ENCODE results near the gene DBNL.
"Not testable (repeated sequence)": the region's sequence is repeated elsewhere in the genome, so short reads cannot be mapped to it uniquely, and the experiment has no call there.

Gene DBNL

DNA sequence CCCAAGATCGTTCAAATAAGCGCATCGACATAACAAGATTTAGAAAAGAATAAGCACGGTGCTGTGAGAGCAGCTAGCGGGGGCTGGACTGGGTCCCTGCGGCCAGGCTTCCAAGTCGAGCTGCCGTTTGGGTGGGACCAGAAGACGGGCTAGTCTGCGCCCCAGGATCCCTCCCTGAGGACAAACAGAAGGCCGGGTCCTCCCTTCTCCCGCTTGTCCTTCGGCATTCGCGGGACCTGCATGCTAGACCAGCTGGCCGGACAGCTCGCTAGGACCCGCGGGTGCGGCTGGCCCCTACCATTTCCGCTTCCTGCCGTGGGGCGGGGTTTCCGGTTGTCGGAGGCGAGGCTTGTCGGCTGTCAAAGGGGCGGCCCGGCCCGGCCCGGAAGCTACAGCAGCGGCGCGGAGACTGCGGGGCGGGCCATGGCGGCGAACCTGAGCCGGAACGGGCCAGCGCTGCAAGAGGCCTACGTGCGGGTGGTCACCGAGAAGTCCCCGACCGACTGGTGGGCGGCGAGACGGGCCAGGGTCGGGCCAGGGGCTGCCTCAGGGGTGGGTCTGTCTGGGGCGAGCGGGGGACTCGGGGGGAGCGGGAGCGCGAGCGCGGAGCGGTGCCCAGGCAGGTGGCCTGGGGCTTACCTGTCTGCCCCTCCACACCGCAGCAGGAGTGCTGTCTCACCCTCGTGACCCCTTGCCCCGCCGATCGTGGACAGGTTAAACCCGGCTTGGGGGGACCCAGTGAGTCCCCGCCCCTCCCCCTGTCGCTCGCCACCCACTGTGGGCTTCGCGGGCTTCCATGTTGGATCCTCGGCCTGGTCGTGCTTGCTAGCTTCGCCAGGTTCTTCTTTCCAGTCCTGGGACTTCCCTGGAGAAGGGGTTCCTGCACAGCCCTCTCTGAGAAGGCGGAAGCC, at the start of gene DBNL:
TSS of gene DBNL (plus strand) at position 388 of the 911 bp plus-strand sequence. CDS start at position 424, 36 bp downstream.
- Mint-ChIP-seq H3K4me1 (ENCODE audit: low read depth) (peaks cover 51% of the 10 kb centered on the region), H3K36me3 (peaks cover 9% of the 10 kb centered on the region), H3K27ac (peak within 1 kb of the TSS; percentile 94), H3K9me3 (ENCODE audit: low read depth) (no peaks in the 10 kb centered on the region), H3K27me3 (no peaks in the 10 kb centered on the region), H3K4me3 (peak within 1 kb of the TSS; percentile 95)

DNA sequence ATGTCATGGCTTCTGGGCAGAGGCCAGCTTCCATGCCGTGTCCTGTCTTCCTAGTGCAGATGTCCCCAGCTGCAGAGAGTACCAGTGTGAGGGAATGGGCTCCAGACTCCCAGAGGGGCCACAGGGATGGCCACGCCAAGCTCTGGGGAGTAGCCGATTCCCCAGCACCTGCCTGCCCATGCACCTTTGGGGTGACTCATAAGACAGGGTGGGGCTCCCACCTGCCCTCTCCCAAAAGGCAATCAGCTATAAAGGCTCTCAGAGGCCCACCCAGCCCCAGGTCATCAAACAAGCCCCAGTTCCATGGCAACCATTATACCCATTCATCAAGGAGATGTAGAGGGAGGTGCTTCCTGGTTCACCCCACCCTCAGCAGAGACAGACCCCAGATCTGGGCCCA, 47.0 kb upstream of the DBNL start, which contains the start of gene SPDYE1:
TSS of gene SPDYE1 (plus strand) at position 366 of the 400 bp plus-strand sequence. CDS start 2,053 bp downstream, outside the sequence.
- H3K27me3 Mint-ChIP-seq; H3K27ac Mint-ChIP-seq; H3K4me3 Mint-ChIP-seq; H3K36me3 Mint-ChIP-seq; H3K9me3 Mint-ChIP-seq (ENCODE audit: low read depth); H3K4me1 Mint-ChIP-seq (ENCODE audit: low read depth): not testable (repeated sequence)

DNA sequence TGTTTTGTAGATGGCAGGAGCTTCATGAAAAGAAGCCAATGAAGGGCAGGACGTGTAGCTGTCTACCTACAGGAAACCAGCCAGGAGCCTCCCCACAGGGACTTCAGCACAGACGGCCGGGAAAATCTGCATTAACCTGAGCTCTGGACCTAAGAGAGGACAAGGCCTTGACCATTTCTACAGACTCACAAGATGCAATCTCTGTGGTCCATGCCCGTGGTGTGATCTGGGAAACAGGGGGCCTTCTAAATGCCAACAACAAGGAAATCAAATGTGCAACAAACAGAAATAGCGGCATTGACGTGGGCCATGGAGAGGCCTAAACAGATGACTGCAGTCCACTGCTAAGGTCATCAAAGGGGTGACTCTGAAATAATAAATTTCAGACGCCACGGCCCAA, 32.4 kb upstream of the DBNL start:
- H3K9me3 Mint-ChIP-seq (ENCODE audit: low read depth); H3K4me3 Mint-ChIP-seq; H3K4me1 Mint-ChIP-seq (ENCODE audit: low read depth); H3K27ac Mint-ChIP-seq; H3K36me3 Mint-ChIP-seq; H3K27me3 Mint-ChIP-seq: not testable (repeated sequence)

DNA sequence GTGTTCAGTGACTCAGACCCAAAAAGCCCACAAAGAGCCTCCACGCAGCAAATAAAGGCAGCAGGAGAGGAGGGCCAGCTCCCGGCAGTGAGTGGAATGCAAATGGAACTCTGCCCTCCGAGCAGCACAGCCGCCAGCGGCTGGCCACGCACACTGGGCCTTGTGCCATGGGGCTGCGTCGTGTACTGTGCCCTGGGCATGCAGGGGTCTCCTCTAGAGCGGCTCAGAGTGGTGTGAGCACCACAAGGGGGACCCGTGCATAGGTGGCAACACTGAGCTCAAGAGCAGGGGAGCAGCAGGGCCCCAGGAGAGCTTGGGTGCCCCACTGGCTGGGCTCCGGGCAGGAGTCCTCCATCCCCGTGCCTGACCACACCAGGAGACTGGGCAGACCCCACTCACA, 29.4 kb upstream of the DBNL start:
- H3K9me3 Mint-ChIP-seq (ENCODE audit: low read depth); H3K27me3 Mint-ChIP-seq; H3K4me3 Mint-ChIP-seq; H3K36me3 Mint-ChIP-seq; H3K27ac Mint-ChIP-seq; H3K4me1 Mint-ChIP-seq (ENCODE audit: low read depth): not testable (repeated sequence)

DNA sequence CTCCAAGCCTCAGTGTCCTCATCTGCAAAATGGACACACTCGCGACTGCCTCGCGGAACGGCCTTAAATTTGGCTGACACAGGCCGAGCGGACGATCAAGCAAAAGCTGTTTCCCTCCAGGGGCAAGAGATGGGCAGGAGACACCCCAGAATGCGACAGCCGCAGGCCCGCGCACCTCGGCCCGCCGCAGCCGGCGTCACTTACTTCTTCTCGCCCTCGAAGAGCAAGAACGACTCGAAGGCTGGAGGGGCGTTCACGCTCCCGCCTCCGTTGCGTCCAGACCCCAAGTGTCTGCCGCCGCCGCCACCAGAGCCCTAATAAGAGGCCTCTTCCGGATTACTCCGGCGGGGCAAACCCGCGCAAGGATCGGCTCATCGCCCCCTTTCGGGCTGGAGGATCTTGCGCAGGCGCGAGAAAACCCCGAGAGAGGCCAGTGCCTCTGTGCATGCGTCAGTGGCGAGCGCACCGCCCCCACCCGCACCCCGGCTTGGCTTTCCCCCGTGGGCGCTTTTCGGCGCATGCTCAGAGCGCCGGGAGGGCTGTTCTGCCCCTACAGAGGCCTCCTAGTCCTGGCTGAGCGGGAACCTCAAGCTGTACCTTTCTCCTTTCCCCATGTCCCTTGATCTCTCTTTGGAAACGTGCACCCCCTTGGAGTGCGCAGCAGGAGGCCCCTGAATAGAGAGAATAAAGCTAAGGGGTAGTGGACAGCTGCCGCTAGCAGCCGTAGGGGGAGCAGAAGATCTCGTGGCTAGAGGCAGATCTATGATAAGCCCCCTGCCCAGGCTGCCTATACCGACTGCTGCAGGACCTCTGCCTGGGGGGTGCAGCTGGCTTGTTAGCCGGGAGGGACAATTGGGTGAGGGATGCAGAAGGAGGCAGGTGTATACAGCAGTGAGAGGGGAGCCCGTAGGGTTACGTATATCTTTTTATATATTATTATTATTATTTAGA, 25.4 kb upstream of the DBNL start:
- H3K27me3 Mint-ChIP-seq; H3K36me3 Mint-ChIP-seq; H3K9me3 Mint-ChIP-seq (ENCODE audit: low read depth): not testable (repeated sequence)
- H3K4me3 Mint-ChIP-seq = peak overlapping the region; percentile 89
- peaks cover 24% of the 10 kb centered on the region for H3K4me1 Mint-ChIP-seq (ENCODE audit: low read depth)
- peak overlapping the region; percentile 86 for H3K27ac Mint-ChIP-seq

DNA sequence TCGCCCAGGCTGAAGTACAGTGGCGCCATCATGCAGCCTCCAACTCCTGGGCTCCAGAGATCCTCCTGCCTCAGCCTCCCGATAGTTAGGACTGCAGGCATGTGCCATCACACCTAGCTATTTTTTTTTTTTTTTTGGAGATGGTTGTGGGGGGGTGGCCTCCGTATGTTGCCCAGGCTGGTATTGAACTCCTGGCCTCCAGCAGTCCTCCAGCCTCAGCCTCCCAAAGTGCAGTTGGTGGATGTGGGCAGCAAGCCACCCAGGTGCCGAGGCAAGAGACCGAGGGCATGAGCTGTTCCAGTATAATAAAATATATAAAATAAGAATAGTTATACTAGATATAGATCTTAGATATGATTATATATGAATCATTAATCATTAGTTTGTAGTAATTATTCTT, 24.7 kb upstream of the DBNL start:
- not testable (repeated sequence) for H3K27ac Mint-ChIP-seq; H3K36me3 Mint-ChIP-seq; H3K9me3 Mint-ChIP-seq (ENCODE audit: low read depth); H3K4me3 Mint-ChIP-seq; H3K27me3 Mint-ChIP-seq
- H3K4me1 Mint-ChIP-seq (ENCODE audit: low read depth) = peaks cover 24% of the 10 kb centered on the region

DNA sequence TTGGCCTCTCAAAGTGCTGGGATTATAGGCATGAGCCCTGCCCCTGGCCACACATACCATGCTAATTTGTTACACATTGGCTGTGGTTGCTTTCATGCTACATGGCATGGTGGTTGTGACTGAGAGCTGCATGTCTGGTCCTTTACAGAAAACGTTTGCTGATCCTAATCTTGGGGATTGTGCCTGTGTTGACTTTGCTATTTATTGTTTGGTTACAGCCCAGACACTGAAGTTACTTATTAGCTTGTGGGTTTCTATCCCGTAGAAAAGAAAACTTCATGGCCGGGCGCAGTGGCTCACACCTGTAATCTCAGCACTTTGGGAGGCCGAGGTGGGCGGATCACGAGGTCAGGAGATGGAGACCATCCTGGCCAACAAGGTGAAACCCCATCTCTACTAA, 22.4 kb upstream of the DBNL start:
- peaks cover 22% of the 10 kb centered on the region for H3K4me1 Mint-ChIP-seq (ENCODE audit: low read depth)
- not testable (repeated sequence) for H3K27me3 Mint-ChIP-seq; H3K27ac Mint-ChIP-seq; H3K4me3 Mint-ChIP-seq; H3K36me3 Mint-ChIP-seq; H3K9me3 Mint-ChIP-seq (ENCODE audit: low read depth)

DNA sequence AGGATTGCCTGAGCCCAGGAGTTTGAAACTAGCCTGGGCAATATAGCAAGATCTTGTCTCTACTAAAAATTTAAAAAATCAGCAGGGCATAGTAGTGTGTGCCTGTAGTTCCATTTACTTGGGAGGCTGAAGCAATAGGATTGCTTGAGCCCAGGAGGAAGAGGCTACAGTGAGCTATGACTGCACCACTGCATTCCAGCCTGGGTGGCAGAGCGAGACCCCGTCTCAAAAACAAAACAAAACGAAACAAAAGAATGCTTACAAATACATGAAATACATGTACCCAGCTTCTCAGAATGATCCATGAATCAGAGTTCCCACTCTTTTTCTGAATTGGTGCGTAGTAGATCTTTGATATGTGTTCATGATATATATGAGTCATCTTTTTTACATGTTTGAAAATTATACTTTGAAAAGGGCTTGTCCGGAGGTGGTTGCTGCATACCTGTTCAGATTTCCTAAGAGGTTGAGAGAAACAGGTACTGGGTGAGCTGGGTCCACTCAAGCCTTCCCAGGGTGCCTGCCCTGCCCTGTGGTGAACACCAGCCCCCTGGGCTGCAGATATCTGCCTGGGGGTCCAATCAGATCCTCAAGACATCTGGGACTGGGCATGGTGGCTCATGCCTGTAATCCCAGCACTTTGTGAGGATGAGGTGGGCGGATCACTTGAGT, 21.6 kb upstream of the DBNL start:
- H3K27me3 Mint-ChIP-seq; H3K36me3 Mint-ChIP-seq; H3K9me3 Mint-ChIP-seq (ENCODE audit: low read depth): not testable (repeated sequence)
- peak overlapping the region; percentile 94 for H3K27ac Mint-ChIP-seq
- H3K4me3 Mint-ChIP-seq = peak overlapping the region; percentile 36
- peaks cover 20% of the 10 kb centered on the region for H3K4me1 Mint-ChIP-seq (ENCODE audit: low read depth)

DNA sequence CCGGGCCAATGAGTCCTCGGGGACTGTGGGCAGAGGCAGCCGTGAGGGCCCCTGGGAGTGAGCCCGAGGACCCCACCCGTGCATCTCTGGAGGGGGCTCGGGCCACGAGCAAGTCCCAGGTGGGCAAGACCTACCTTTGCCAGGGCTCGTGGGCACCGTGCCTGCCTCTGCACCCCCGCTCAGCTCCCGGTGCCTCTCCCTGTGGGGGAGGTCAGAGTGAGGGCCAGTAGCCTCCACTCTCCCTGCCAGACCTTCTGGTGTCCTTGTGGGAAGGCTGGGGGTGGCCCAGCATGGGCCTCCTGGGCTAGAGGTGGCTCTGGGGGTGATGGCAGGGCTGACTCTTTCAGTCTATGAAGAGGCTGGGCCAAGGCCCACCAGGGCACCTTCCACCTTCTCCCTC, 15.1 kb upstream of the DBNL start:
- not testable (repeated sequence) for H3K36me3 Mint-ChIP-seq; H3K27ac Mint-ChIP-seq; H3K9me3 Mint-ChIP-seq (ENCODE audit: low read depth)

DNA sequence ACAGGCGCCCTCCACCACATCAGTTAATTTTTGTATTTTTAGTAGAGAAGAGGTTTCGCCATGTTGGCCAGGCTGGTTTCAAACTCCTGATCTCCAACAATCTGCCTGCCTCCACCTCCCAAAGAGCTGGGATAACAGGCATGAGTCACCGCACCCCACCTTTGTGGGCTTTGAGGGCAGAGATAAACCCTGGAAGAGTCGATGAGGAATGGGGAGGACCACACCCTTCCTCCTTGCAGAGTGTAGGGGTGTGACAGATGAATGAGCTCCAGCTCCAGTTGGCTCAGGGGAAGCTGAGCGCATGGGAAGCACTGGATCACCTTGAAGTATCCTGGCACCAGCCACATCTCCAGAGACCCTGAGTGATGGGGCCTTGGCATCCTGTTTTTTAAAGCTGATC, 14.5 kb upstream of the DBNL start:
- H3K4me1 Mint-ChIP-seq (ENCODE audit: low read depth); H3K27me3 Mint-ChIP-seq; H3K4me3 Mint-ChIP-seq; H3K27ac Mint-ChIP-seq; H3K9me3 Mint-ChIP-seq (ENCODE audit: low read depth); H3K36me3 Mint-ChIP-seq: not testable (repeated sequence)

More for the DNA sequence above, 15.1 kb upstream of the DBNL start:
- H3K27me3 Mint-ChIP-seq; H3K4me3 Mint-ChIP-seq; H3K4me1 Mint-ChIP-seq (ENCODE audit: low read depth): not testable (repeated sequence)

DNA sequence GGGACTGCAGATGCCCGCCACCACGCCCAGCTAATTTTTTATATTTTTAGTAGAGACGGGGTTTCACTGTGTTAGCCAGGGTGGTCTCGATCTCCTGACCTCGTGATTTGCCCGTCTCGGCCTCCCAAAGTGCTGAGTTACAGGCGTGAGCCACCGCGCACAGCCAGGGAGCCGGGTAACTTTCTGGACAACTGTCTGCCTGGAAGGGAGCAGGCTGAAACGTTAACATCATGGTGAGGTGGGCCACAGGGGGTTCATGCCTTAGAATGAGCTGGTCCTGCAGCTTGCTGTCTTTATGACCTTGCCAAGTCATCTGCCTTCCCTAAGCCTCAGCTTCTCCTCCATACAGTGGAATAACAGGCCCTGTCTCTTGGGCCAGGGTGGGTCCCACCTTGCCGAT, 13.2 kb upstream of the DBNL start:
- not testable (repeated sequence) for H3K4me3 Mint-ChIP-seq; H3K9me3 Mint-ChIP-seq (ENCODE audit: low read depth); H3K4me1 Mint-ChIP-seq (ENCODE audit: low read depth); H3K27me3 Mint-ChIP-seq; H3K27ac Mint-ChIP-seq; H3K36me3 Mint-ChIP-seq

DNA sequence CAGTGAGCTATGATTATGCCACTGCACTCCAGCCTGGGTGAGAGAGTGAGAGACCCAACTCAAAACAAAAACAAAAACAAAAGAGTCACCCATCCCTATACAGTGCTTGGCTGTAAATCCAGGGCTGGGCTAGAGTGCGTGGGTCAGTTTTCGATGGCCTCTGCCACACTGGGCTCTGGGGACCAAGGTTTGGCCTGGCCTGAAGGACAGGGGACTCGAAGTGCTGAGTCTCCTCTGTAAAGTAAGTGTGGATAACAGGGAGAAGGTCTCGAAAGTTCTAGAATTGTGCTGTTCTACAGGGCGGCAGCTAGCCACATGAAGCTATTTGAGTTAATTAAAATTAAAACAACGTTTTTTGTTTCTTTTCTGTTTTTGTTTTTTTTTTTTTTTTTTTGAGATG, 12.5 kb upstream of the DBNL start:
- H3K9me3 Mint-ChIP-seq (ENCODE audit: low read depth); H3K27me3 Mint-ChIP-seq; H3K27ac Mint-ChIP-seq; H3K36me3 Mint-ChIP-seq; H3K4me3 Mint-ChIP-seq; H3K4me1 Mint-ChIP-seq (ENCODE audit: low read depth): not testable (repeated sequence)

DNA sequence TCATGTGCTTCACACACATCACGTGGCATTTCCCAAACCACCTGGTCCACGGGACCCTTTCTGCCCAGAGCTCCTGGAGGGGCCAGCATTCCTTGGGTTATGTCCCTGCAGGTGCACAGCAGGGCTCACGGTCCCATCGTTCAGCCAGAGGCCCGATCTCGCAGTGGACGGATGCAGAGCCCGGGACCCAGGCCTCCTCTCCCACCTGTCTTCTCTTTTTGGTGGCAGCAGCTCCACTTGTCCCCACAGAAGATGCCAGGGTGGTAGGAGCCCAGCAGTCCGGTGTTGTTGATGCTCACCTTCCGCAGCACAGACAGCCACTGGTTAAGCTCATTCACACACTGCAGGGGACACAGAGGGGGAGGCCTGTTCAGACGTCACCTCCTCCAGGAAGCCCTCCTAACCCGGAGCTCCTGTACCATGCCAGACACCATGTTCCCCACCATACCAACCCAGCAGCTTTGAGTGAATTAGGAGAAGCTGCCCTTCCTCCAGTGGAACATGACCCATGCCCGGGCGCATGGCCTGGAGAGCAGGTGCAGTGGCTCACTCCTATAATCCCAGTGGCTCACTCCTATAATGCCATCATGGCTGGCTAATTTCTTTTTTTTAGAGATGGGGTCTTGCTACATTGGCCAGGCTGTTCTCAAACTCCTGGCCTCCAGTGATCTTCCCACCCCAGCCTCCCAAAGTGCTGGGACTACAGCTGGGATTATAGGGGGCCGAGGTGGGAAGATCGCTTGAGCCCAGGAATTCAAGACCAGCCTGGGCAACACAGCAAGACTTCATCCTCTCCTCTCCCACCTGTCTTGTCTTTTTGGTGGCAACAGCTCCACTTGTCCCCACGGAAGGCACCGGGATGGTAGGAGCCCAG, 10.3 kb upstream of the DBNL start:
- H3K9me3 Mint-ChIP-seq (ENCODE audit: low read depth); H3K27ac Mint-ChIP-seq: not testable (repeated sequence)

DNA sequence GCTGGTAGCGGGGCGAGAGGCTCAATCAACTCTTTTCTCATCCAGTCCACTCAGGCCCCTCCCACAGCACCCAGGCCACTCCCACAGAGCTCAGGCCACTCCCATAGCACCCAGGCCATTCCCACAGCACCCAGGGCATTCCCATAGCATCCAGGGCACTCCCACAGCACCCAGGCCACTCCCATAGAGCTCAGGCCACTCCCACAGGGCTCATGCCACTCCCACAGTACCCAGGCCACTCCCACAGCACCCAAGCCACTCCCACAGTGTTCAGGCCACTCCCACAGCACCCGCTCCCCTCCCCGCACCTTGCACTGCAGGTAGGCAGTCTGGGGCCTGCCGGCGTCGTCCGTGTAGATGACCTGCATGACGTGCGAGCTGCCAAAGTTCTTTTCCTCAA, 8.1 kb upstream of the DBNL start:
- H3K27me3 Mint-ChIP-seq; H3K4me3 Mint-ChIP-seq; H3K4me1 Mint-ChIP-seq (ENCODE audit: low read depth); H3K27ac Mint-ChIP-seq; H3K36me3 Mint-ChIP-seq; H3K9me3 Mint-ChIP-seq (ENCODE audit: low read depth): not testable (repeated sequence)

More for the DNA sequence above, 10.3 kb upstream of the DBNL start:
- H3K36me3 Mint-ChIP-seq; H3K4me1 Mint-ChIP-seq (ENCODE audit: low read depth); H3K4me3 Mint-ChIP-seq; H3K27me3 Mint-ChIP-seq: not testable (repeated sequence)
